H1 (cell line): ENCODE measurements around the gene PNISR. TPM values are rescaled to one million over a fixed set of nuclear protein-coding genes. Genes with fewer than 3 reads are reported as not detected.

ENCODE experiments used
- ASH2L ChIP-seq: fragments of 200-600, 300-600 bp; sonication (generic); IDR thresholded peaks from one replicate; pipeline ENCODE4 v1.7.1; 2017; ENCODE audit warnings: low read length
- CTBP2 ChIP-seq: IDR thresholded peaks from 2 replicates; pipeline ENCODE4 v1.7.0; 2011; ENCODE audit warnings: borderline replicate concordance, mild to moderate bottlenecking, moderate library complexity, mixed read lengths, low read length; ENCODE audit not compliant: insufficient read depth, insufficient read length
- EGR1 ChIP-seq: IDR thresholded peaks from 2 replicates; pipeline ENCODE4 v1.6.1; 2011; ENCODE audit warnings: low read depth, low read length, borderline replicate concordance
- FOSL1 ChIP-seq: IDR thresholded peaks from 2 replicates; pipeline ENCODE4 v1.6.1; 2011; ENCODE audit warnings: mild to moderate bottlenecking, low read depth, low read length, moderate library complexity; ENCODE audit not compliant: insufficient read depth
- HDAC2 ChIP-seq, 2 experiments: fragments of 300-600 bp in 1 of 2; sonication (generic) in 1 of 2; IDR thresholded peaks; 2 replicates each; pipeline ENCODE4 v1.6.1; 2011 to 2012; ENCODE audit warnings: low read depth in 2 of 2, low read length in 2 of 2, mild to moderate bottlenecking in 2 of 2, moderate library complexity in 2 of 2, borderline replicate concordance in 1 of 2, inconsistent platforms in 1 of 2
- HDAC6 ChIP-seq: IDR thresholded peaks from one replicate; pipeline ENCODE4 v1.7.1; 2012; ENCODE audit warnings: low read depth, mild to moderate bottlenecking, inconsistent platforms, low read length, moderate library complexity
- JUND ChIP-seq: IDR thresholded peaks from 2 replicates; pipeline ENCODE4 v1.6.1; 2011; ENCODE audit warnings: mild to moderate bottlenecking, improper control_type of control experiment, low read length
- SIX5 ChIP-seq: IDR thresholded peaks from 2 replicates; pipeline ENCODE4 v1.6.1; 2011; ENCODE audit warnings: mild to moderate bottlenecking, low read depth, low read length
- SP2 ChIP-seq: IDR thresholded peaks from 2 replicates; pipeline ENCODE4 v1.6.1; 2012; ENCODE audit warnings: mild to moderate bottlenecking, low read length, inconsistent platforms
- SP4 ChIP-seq: IDR thresholded peaks from 2 replicates; pipeline ENCODE4 v1.6.1; 2012; ENCODE audit warnings: low read length, inconsistent platforms
- TBP ChIP-seq: IDR thresholded peaks from 2 replicates; pipeline ENCODE4 v1.6.1; 2011; ENCODE audit warnings: low read depth, low read length, improper control_type of control experiment
- TCF12 ChIP-seq: IDR thresholded peaks from 2 replicates; pipeline ENCODE4 v1.6.1; 2011; ENCODE audit warnings: low read depth, mild to moderate bottlenecking, low read length
- polyA plus RNA-seq, 7 experiments: library from polyadenylated mRNA; depleted of rRNA in 3 of 7; stranded (reverse) in 5 of 7; unstranded in 2 of 7; fragments of >200 nt in 5 of 7; fragments of 200-250 nt in 2 of 7; gene quantifications; 1 replicate in 5 of 7; 2 replicates in 1 of 7; 4 replicates in 1 of 7; pipeline versions ENCODE4 v1.2.1 to v1.2.3, GENCODE V29; 2011 to 2013; ENCODE audit warnings: missing spikeins in 2 of 7, mixed read lengths in 2 of 7
- total RNA-seq: library from RNA; stranded (reverse); fragmentation: NEBNext Ultra II Directional; extraction: Animal tissue kit (Norgen Biotek cat#: 25700); gene quantifications from 2 replicates; pipeline ENCODE4 v1.2.1, GENCODE V29; 2021
- TF ChIP-seq, protein P1 (sequence below): fragments of 300-600 bp; sonication (generic); IDR thresholded peaks from 2 replicates; pipeline ENCODE4 v1.7.1; 2012; ENCODE audit warnings: low read length, moderate library complexity, mild to moderate bottlenecking, inconsistent platforms; ENCODE audit not compliant: insufficient replicate concordance

The PNISR gene
- total and polyA plus RNA-seq, 2 of the 8 experiments (the other 6 are each of a cell fraction or from before 2014, with no cell fraction given) = 41.1 to 134 TPM

DNA sequence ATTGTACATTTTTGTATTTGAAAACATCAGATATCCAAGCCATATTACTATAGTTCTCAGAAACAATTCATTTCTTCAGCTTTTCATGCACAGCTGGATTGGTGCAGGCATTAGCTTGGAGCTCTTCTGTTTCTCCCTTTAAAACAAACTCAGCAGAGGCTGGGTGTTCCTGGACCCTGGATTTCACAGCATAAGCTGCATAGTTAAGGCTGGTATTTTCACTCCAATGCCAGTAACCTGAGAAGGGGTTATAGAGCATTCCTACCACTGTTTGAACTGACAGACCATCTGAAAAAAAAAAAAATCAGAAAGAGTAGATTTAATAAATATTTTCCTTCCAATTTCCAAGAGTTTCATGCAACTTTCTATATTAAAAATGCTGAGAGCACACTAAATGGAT is 55.6 kb downstream of the PNISR start (continued):
- TF ChIP-seq, protein P1, sequence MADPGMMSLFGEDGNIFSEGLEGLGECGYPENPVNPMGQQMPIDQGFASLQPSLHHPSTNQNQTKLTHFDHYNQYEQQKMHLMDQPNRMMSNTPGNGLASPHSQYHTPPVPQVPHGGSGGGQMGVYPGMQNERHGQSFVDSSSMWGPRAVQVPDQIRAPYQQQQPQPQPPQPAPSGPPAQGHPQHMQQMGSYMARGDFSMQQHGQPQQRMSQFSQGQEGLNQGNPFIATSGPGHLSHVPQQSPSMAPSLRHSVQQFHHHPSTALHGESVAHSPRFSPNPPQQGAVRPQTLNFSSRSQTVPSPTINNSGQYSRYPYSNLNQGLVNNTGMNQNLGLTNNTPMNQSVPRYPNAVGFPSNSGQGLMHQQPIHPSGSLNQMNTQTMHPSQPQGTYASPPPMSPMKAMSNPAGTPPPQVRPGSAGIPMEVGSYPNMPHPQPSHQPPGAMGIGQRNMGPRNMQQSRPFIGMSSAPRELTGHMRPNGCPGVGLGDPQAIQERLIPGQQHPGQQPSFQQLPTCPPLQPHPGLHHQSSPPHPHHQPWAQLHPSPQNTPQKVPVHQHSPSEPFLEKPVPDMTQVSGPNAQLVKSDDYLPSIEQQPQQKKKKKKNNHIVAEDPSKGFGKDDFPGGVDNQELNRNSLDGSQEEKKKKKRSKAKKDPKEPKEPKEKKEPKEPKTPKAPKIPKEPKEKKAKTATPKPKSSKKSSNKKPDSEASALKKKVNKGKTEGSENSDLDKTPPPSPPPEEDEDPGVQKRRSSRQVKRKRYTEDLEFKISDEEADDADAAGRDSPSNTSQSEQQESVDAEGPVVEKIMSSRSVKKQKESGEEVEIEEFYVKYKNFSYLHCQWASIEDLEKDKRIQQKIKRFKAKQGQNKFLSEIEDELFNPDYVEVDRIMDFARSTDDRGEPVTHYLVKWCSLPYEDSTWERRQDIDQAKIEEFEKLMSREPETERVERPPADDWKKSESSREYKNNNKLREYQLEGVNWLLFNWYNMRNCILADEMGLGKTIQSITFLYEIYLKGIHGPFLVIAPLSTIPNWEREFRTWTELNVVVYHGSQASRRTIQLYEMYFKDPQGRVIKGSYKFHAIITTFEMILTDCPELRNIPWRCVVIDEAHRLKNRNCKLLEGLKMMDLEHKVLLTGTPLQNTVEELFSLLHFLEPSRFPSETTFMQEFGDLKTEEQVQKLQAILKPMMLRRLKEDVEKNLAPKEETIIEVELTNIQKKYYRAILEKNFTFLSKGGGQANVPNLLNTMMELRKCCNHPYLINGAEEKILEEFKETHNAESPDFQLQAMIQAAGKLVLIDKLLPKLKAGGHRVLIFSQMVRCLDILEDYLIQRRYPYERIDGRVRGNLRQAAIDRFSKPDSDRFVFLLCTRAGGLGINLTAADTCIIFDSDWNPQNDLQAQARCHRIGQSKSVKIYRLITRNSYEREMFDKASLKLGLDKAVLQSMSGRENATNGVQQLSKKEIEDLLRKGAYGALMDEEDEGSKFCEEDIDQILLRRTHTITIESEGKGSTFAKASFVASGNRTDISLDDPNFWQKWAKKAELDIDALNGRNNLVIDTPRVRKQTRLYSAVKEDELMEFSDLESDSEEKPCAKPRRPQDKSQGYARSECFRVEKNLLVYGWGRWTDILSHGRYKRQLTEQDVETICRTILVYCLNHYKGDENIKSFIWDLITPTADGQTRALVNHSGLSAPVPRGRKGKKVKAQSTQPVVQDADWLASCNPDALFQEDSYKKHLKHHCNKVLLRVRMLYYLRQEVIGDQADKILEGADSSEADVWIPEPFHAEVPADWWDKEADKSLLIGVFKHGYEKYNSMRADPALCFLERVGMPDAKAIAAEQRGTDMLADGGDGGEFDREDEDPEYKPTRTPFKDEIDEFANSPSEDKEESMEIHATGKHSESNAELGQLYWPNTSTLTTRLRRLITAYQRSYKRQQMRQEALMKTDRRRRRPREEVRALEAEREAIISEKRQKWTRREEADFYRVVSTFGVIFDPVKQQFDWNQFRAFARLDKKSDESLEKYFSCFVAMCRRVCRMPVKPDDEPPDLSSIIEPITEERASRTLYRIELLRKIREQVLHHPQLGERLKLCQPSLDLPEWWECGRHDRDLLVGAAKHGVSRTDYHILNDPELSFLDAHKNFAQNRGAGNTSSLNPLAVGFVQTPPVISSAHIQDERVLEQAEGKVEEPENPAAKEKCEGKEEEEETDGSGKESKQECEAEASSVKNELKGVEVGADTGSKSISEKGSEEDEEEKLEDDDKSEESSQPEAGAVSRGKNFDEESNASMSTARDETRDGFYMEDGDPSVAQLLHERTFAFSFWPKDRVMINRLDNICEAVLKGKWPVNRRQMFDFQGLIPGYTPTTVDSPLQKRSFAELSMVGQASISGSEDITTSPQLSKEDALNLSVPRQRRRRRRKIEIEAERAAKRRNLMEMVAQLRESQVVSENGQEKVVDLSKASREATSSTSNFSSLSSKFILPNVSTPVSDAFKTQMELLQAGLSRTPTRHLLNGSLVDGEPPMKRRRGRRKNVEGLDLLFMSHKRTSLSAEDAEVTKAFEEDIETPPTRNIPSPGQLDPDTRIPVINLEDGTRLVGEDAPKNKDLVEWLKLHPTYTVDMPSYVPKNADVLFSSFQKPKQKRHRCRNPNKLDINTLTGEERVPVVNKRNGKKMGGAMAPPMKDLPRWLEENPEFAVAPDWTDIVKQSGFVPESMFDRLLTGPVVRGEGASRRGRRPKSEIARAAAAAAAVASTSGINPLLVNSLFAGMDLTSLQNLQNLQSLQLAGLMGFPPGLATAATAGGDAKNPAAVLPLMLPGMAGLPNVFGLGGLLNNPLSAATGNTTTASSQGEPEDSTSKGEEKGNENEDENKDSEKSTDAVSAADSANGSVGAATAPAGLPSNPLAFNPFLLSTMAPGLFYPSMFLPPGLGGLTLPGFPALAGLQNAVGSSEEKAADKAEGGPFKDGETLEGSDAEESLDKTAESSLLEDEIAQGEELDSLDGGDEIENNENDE = peak; percentile 24
- TF ChIP-seq SIX5 = 0 out of 2 replicates have a peak, but pooled peaks have one; percentile 6
- TF ChIP-seq SP2 = no peak
- no peak for TF ChIP-seq ASH2L
- no peak for TF ChIP-seq TBP
- TF ChIP-seq HDAC6 = no peak
- no peak for TF ChIP-seq FOSL1
- no peak for TF ChIP-seq TCF12
- no peak for TF ChIP-seq EGR1
- TF ChIP-seq JUND = no peak
- 0 out of 4 replicates have a peak, but pooled peaks of 1 of the 2 experiments have one; percentile 20 for TF ChIP-seq HDAC2 (IDR thresholded peaks at IDR 0.05; ENCODE audit: borderline replicate concordance in 1 of 2, low read depth in 2 of 2, low read length in 2 of 2)
- no peak for TF ChIP-seq CTBP2
- TF ChIP-seq SP4 = no peak
